HepG2 (cell line): ENCODE results near the gene SNX6. TPM values are rescaled to one million over a fixed set of nuclear protein-coding genes. Genes with fewer than 3 reads are reported as not detected.
A peak's percentile ranks its signal among the peaks of the same experiment; 100 is the strongest.

Experiments used
- FOXC1 ChIP-seq: sonication (generic); formaldehyde crosslinking; IDR thresholded peaks from 2 replicates; pipeline ENCODE4 v1.8.0; 2022; ENCODE audit warnings: mild to moderate bottlenecking, missing genetic modification reagents, borderline replicate concordance
- JUNB ChIP-seq: sonication (generic); formaldehyde crosslinking; IDR thresholded peaks from 2 replicates; pipeline ENCODE4 v1.8.0; 2022; ENCODE audit warnings: missing genetic modification reagents, mild to moderate bottlenecking, borderline replicate concordance
- KLF13 ChIP-seq: sonication (generic); formaldehyde crosslinking; IDR thresholded peaks from 2 replicates; pipeline ENCODE4 v1.4.0; 2020; ENCODE audit warnings: mild to moderate bottlenecking, missing genetic modification reagents
- MYC ChIP-seq: sonication (generic); formaldehyde crosslinking; IDR thresholded peaks from 2 replicates; pipeline ENCODE4 v1.9.0; 2021; ENCODE audit warnings: missing genetic modification reagents, borderline replicate concordance
- NR1H2 ChIP-seq: sonication (generic); formaldehyde crosslinking; IDR thresholded peaks from 2 replicates; pipeline ENCODE4 v1.8.1; 2022; ENCODE audit warnings: low read depth, missing genetic modification reagents, borderline replicate concordance
- PHF5A ChIP-seq: IDR thresholded peaks from one replicate; pipeline ENCODE4 v1.6.1; 2018; ENCODE audit warnings: low read depth, missing genetic modification reagents; ENCODE audit not compliant: unreplicated experiment
- REL ChIP-seq: sonication (generic); formaldehyde crosslinking; conservative IDR thresholded peaks from 2 replicates; pipeline ENCODE4 v1.8.0; 2022; ENCODE audit warnings: mild to moderate bottlenecking, missing genetic modification reagents, moderate library complexity
- SNRNP70 ChIP-seq: fragments of 200-400 bp; formaldehyde crosslinking; IDR thresholded peaks from 2 replicates; pipeline ENCODE4 v1.6.1; 2017; ENCODE audit warnings: mild to moderate bottlenecking, low read depth, low read length, moderate library complexity
- ZFP36L1 ChIP-seq: sonication (generic); formaldehyde crosslinking; IDR thresholded peaks from 2 replicates; pipeline ENCODE4 v1.8.0; 2022; ENCODE audit warnings: mild to moderate bottlenecking, missing genetic modification reagents, moderate library complexity
- ZNF225 ChIP-seq: sonication (generic); formaldehyde crosslinking; IDR thresholded peaks from 2 replicates; pipeline ENCODE4 v1.4.0; 2020; ENCODE audit warnings: mild to moderate bottlenecking, missing genetic modification reagents
- ZNF337 ChIP-seq: sonication (generic); formaldehyde crosslinking; IDR thresholded peaks from 2 replicates; pipeline ENCODE4 v1.5.1; 2020; ENCODE audit warnings: missing genetic modification reagents, low read depth, mild to moderate bottlenecking, borderline replicate concordance
- ZNF562 ChIP-seq: sonication (generic); formaldehyde crosslinking; IDR thresholded peaks from 2 replicates; pipeline ENCODE4 v1.8.0; 2022; ENCODE audit warnings: missing genetic modification reagents, borderline replicate concordance
- ZNF709 ChIP-seq: sonication (generic); formaldehyde crosslinking; IDR thresholded peaks from 2 replicates; pipeline ENCODE4 v1.5.0; 2020; ENCODE audit warnings: mild to moderate bottlenecking, missing genetic modification reagents
- polyA plus RNA-seq, 8 experiments: library from polyadenylated mRNA; depleted of rRNA in 3 of 8; stranded (reverse) in 7 of 8; unstranded in 1 of 8; fragments of >200 nt; fragmentation: Illumina TruSeq in 4 of 8; extraction: Trizol in 4 of 8; gene quantifications; 2 replicates each; pipeline versions ENCODE4 v1.2.1 to v1.2.3, GENCODE V29; 2011 to 2016; ENCODE audit warnings: low read depth in 4 of 8, missing spikeins in 1 of 8, mixed read lengths in 1 of 8; ENCODE audit not compliant: insufficient read depth in 1 of 8
- total RNA-seq, 5 experiments: library from RNA; depleted of rRNA; stranded (reverse); fragments of >200 nt; fragmentation: Illumina TruSeq; extraction: Trizol; gene quantifications; 2 replicates each; pipeline ENCODE4 v1.2.3, GENCODE V29; 2016; ENCODE audit warnings: low read depth in 1 of 5
- TF ChIP-seq, protein P1 (sequence below): sonication (generic); formaldehyde crosslinking; IDR thresholded peaks from 2 replicates; pipeline ENCODE4 v1.5.1; 2020; ENCODE audit warnings: missing genetic modification reagents, mild to moderate bottlenecking, borderline replicate concordance
- TF ChIP-seq, protein P2 (sequence below): sonication (generic); formaldehyde crosslinking; IDR thresholded peaks from 2 replicates; pipeline ENCODE4 v1.5.0; 2020; ENCODE audit warnings: missing genetic modification reagents
- TF ChIP-seq, protein P3 (sequence below): sonication (generic); formaldehyde crosslinking; IDR thresholded peaks from 2 replicates; pipeline ENCODE4 v1.8.1; 2023; ENCODE audit warnings: missing genetic modification reagents, inconsistent platforms, borderline replicate concordance
- TF ChIP-seq, protein P4 (sequence below): sonication (generic); formaldehyde crosslinking; IDR thresholded peaks from 2 replicates; pipeline ENCODE4 v1.5.0; 2020; ENCODE audit warnings: missing genetic modification reagents

Gene SNX6
- total and polyA plus RNA-seq, 2 of the 13 experiments (the other 11 are each of a cell fraction or from before 2014, with no cell fraction given): 92.3 to 169 TPM

DNA sequence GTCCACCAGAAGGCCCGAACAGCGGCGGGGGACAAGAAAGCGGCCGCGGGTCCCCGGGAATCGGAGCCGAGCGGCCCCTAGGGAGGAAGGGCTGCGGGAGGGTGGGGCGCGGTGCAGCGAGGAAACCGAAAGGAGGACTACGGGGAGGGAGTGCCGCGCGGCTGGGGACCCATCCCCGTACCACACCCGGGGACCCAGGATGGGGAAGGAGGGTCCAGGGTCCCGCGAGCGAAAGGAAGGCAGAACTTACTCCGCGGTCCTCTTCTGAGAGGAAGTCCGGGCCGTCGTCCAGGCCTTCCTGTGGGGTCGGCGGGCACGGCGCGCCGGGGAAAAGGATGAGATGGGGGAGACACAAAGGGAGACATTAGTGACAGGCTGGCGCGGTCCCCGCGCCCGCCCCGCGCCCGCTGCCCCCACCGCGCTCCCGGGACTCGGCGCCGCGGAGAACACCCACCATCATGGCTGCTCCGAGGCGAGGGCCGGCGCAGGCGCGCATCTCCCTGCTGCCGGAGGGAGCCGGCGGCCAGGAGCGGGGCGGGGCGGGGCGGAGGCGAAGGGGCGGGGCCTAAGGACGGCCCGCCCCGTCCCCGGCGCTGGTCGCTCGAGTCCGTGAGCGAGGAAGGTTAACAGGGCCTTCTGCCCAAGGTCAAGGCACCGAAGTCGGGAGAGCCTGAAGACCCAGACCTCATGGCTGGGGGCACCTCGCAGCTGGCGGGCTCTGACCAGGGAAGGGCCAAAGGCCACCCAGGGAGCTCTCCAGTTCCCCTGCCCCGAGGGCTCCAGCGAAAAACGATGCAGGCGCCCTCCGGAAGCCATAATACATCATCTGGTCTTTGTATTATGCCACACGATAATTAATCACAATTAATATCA, at the start of gene SNX6 (continued):
- TF ChIP-seq, protein P1, sequence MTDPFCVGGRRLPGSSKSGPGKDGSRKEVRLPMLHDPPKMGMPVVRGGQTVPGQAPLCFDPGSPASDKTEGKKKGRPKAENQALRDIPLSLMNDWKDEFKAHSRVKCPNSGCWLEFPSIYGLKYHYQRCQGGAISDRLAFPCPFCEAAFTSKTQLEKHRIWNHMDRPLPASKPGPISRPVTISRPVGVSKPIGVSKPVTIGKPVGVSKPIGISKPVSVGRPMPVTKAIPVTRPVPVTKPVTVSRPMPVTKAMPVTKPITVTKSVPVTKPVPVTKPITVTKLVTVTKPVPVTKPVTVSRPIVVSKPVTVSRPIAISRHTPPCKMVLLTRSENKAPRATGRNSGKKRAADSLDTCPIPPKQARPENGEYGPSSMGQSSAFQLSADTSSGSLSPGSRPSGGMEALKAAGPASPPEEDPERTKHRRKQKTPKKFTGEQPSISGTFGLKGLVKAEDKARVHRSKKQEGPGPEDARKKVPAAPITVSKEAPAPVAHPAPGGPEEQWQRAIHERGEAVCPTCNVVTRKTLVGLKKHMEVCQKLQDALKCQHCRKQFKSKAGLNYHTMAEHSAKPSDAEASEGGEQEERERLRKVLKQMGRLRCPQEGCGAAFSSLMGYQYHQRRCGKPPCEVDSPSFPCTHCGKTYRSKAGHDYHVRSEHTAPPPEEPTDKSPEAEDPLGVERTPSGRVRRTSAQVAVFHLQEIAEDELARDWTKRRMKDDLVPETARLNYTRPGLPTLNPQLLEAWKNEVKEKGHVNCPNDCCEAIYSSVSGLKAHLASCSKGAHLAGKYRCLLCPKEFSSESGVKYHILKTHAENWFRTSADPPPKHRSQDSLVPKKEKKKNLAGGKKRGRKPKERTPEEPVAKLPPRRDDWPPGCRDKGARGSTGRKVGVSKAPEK (CRISPR knock-in tag): peak; percentile 95
- no peak for TF ChIP-seq ZNF562 (CRISPR knock-in tag)
- peak; percentile 46 for TF ChIP-seq FOXC1 (CRISPR knock-in tag)
- TF ChIP-seq PHF5A (CRISPR knock-in tag): peak; percentile 17
- TF ChIP-seq, protein P2, sequence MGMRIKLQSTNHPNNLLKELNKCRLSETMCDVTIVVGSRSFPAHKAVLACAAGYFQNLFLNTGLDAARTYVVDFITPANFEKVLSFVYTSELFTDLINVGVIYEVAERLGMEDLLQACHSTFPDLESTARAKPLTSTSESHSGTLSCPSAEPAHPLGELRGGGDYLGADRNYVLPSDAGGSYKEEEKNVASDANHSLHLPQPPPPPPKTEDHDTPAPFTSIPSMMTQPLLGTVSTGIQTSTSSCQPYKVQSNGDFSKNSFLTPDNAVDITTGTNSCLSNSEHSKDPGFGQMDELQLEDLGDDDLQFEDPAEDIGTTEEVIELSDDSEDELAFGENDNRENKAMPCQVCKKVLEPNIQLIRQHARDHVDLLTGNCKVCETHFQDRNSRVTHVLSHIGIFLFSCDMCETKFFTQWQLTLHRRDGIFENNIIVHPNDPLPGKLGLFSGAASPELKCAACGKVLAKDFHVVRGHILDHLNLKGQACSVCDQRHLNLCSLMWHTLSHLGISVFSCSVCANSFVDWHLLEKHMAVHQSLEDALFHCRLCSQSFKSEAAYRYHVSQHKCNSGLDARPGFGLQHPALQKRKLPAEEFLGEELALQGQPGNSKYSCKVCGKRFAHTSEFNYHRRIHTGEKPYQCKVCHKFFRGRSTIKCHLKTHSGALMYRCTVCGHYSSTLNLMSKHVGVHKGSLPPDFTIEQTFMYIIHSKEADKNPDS: no peak; the same call in 1 of the 2 replicates
- TF ChIP-seq, protein P3, sequence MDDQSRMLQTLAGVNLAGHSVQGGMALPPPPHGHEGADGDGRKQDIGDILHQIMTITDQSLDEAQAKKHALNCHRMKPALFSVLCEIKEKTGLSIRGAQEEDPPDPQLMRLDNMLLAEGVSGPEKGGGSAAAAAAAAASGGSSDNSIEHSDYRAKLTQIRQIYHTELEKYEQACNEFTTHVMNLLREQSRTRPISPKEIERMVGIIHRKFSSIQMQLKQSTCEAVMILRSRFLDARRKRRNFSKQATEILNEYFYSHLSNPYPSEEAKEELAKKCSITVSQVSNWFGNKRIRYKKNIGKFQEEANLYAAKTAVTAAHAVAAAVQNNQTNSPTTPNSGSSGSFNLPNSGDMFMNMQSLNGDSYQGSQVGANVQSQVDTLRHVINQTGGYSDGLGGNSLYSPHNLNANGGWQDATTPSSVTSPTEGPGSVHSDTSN: peak; percentile 85
- peak; percentile 16; the same call in 1 of the 2 replicates for TF ChIP-seq ZFP36L1 (CRISPR knock-in tag)
- TF ChIP-seq, protein P4, sequence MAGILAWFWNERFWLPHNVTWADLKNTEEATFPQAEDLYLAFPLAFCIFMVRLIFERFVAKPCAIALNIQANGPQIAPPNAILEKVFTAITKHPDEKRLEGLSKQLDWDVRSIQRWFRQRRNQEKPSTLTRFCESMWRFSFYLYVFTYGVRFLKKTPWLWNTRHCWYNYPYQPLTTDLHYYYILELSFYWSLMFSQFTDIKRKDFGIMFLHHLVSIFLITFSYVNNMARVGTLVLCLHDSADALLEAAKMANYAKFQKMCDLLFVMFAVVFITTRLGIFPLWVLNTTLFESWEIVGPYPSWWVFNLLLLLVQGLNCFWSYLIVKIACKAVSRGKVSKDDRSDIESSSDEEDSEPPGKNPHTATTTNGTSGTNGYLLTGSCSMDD (CRISPR knock-in tag): peak; percentile 89; the same call in 1 of the 2 replicates
- TF ChIP-seq MYC (CRISPR knock-in tag): peak; percentile 61
- TF ChIP-seq ZNF225 (CRISPR knock-in tag): peak; percentile 95
- TF ChIP-seq KLF13: no peak
- no peak for TF ChIP-seq SNRNP70
- no peak; the same call in 1 of the 2 replicates for TF ChIP-seq ZNF709 (CRISPR knock-in tag)
- peak; percentile 50; the same call in 1 of the 2 replicates for TF ChIP-seq ZNF337 (CRISPR knock-in tag)
- no peak; the same call in 1 of the 2 replicates for TF ChIP-seq REL (CRISPR knock-in tag)
- TF ChIP-seq JUNB (CRISPR knock-in tag): no peak
- TF ChIP-seq NR1H2: peak; percentile 91; the same call in 1 of the 2 replicates
